Gastroesophageal sphincter (tissue), 3 donors: Measurements from ENCODE around the gene NUDT16L1.

ENCODE experiments used
- CTCF ChIP-seq, 4 experiments: fragments of 200-600 bp in 2 of 4; fragments of 450-650 bp in 2 of 4; sonication (generic) in 1 of 4; IDR thresholded peaks; one replicate each; pipeline ENCODE4 v1.5.1; 2017 to 2019; ENCODE audit warnings: antibody characterized with exemption in 4 of 4, mild to moderate bottlenecking in 2 of 4, moderate library complexity in 2 of 4
- EP300 ChIP-seq: sonication (generic); formaldehyde crosslinking; IDR thresholded peaks from one replicate; pipeline ENCODE4 v1.6.1; 2017; ENCODE audit warnings: antibody characterized with exemption, mild to moderate bottlenecking
- POLR2A ChIP-seq, 2 donors: fragments of 450-650 bp; IDR thresholded peaks; one replicate each; pipeline ENCODE4 v1.6.1; 2017; ENCODE audit warnings: antibody characterized with exemption in 2 of 2, mild to moderate bottlenecking in 2 of 2, moderate library complexity in 1 of 2
- POLR2AphosphoS5 ChIP-seq: sonication (generic); formaldehyde crosslinking; IDR thresholded peaks from one replicate; pipeline ENCODE4 v1.6.1; 2017; ENCODE audit warnings: antibody characterized with exemption

GRCh38 chr16:4656695-4657686, 36.4 kb upstream of the NUDT16L1 start:
- TF ChIP-seq CTCF (IDR thresholded peaks at IDR 0.05) = no peak
- TF ChIP-seq POLR2A (IDR thresholded peaks at IDR 0.05) = no peak
- TF ChIP-seq POLR2AphosphoS5 = no peak
- TF ChIP-seq EP300 = no peak
